T-helper 2 cell treated with Interferon-gamma antibody and Interleukin-4, amounts not matched to agents 5 μg/mL and 100 μg/mL, for 36 hours (primary cell): ENCODE measurements around the gene MBOAT7.

ENCODE experiments used
- DNase-seq: peaks from one replicate; pipeline ENCODE4 v3.0.0; 2021; ENCODE audit warnings: low spot score
- H3K27ac Mint-ChIP-seq: one replicate; pipeline ENCODE4 v1.8.0; 2021; ENCODE audit warnings: mild to moderate bottlenecking, mixed read lengths
- H3K27me3 Mint-ChIP-seq: one replicate; pipeline ENCODE4 v1.8.0; 2021; ENCODE audit warnings: low read depth, mixed read lengths
- H3K36me3 Mint-ChIP-seq: one replicate; pipeline ENCODE4 v1.8.0; 2021; ENCODE audit warnings: low read depth, mixed read lengths
- H3K4me1 Mint-ChIP-seq: one replicate; pipeline ENCODE4 v1.8.0; 2021; ENCODE audit warnings: low read depth, mixed read lengths
- H3K4me3 Mint-ChIP-seq: one replicate; pipeline ENCODE4 v1.8.0; 2022; ENCODE audit warnings: mild to moderate bottlenecking, moderate library complexity, mixed read lengths
- H3K9me3 Mint-ChIP-seq: one replicate; pipeline ENCODE4 v1.8.0; 2021; ENCODE audit warnings: mixed read lengths

Gene MBOAT7

GRCh38 chr19:54124393-54124792 is 65.0 kb downstream of the MBOAT7 start:
- Mint-ChIP-seq H3K27me3 (no peaks in the 10 kb centered on the region), H3K36me3 (peaks cover 22% of the 10 kb centered on the region), H3K9me3 (no peaks in the 10 kb centered on the region), H3K27ac (no peak overlapping the region), H3K4me1 (no peaks in the 10 kb centered on the region), H3K4me3 (no peak overlapping the region)
- no peak for DNase-seq

- no peaks in the 10 kb centered on the region for H3K27me3 Mint-ChIP-seq
These were observed 65.7 kb downstream of the MBOAT7 start for GRCh38 chr19:54123682-54124081.

More at GRCh38 chr19:54123682-54124081, 65.7 kb downstream of the MBOAT7 start:
- Mint-ChIP-seq H3K4me3 (no peak overlapping the region), H3K9me3 (no peaks in the 10 kb centered on the region), H3K4me1 (no peaks in the 10 kb centered on the region), H3K36me3 (peaks cover 22% of the 10 kb centered on the region), H3K27ac (no peak overlapping the region)
- no peak for DNase-seq
